ENCODE measurements around the gene SAV1.

The SAV1 gene

DNA sequence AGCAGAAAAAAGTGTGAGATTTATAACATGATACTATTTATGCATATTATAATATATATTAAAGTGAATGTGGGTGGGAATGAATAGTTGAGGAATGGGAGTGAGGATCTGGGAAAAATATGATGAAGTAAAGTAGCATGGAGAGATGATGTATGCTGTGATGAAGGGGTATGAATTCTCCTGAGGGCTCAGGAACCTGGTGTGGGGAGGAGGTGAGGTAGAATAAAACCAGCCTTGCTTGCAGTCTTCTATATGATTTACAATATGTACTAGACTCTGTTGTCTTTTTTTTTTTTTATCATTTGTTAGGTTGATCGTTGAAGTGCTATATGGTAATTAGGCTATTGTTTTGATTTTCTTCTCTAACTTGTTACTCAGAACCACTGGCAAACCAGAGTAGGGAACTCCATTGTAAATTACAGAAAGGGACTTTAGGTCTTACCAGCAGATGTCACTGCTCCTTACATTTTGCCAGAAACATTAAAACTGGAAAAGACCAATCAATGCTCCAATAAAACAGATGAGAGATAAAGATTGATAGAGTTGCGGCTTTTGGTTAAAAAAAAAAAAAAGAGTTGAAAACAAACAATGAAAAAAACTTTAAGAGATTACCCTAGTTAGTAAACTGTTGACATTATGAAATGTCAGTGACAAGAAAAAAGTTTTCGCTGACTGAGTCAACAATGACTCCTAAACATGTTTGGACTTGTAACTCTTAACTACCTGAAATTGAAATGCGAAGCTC is 68.2 kb downstream of the SAV1 start:
- Histone ChIP-seq H3K9me3 (ENCODE audit: insufficient read depth, low read length) (no peaks in the 10 kb centered on the region), H3K36me3 (ENCODE audit: insufficient read depth, insufficient read length, low read length) (no peaks in the 10 kb centered on the region), H3K9ac (ENCODE audit: insufficient read length, low read depth) (no peak overlapping the region), H3K4me3 (ENCODE audit: insufficient read length, low read depth) (no peak overlapping the region), H3K27me3 (ENCODE audit: insufficient read depth, insufficient read length) (no peaks in the 10 kb centered on the region), H3K4me1 (ENCODE audit: insufficient read depth, insufficient read length) (no peaks in the 10 kb centered on the region)
- no peak for DNase-seq (ENCODE audit: low read depth, low spot score)
- TF ChIP-seq ZNF274 (IDR thresholded peaks at IDR 0.05; ENCODE audit: low read depth, low read length) (no peak), SUZ12 (IDR thresholded peaks at IDR 0.05; ENCODE audit: extremely low read depth, insufficient read depth, insufficient read length) (no peak), YY1 (IDR thresholded peaks at IDR 0.05; ENCODE audit: insufficient read depth, insufficient read length) (no peak)

DNA sequence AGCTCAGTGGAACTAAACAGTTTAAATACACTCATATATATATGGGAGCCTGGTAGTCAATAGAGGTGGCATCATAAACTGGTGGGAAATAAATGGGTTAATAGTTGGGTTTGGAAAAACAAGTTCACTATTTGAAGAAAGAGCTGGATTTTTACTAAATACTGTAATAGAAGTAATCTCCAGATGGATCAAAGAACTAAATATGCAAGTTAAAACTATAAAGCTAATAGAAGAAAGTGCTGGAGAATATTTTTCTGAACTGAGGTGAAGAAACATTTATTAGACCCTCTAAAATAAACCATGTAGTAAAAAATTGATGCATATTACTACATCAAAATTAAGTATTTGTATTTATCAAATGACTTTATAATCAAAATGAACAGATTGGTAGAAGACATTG is 69.3 kb downstream of the SAV1 start:
- no peaks in the 10 kb centered on the region for H3K9me3 ChIP-seq (ENCODE audit: insufficient read depth, low read length)
- TF ChIP-seq ZNF274 (IDR thresholded peaks at IDR 0.05; ENCODE audit: low read depth, low read length) (no peak), SUZ12 (IDR thresholded peaks at IDR 0.05; ENCODE audit: extremely low read depth, insufficient read depth, insufficient read length) (no peak), YY1 (IDR thresholded peaks at IDR 0.05; ENCODE audit: insufficient read depth, insufficient read length) (no peak)
- H3K4me1 ChIP-seq (ENCODE audit: insufficient read depth, insufficient read length): no peaks in the 10 kb centered on the region
- no peak for DNase-seq (ENCODE audit: low read depth, low spot score)
- H3K27me3 ChIP-seq (ENCODE audit: insufficient read depth, insufficient read length): no peaks in the 10 kb centered on the region
- no peak overlapping the region for H3K9ac ChIP-seq (ENCODE audit: insufficient read length, low read depth)
- H3K4me3 ChIP-seq (ENCODE audit: insufficient read length, low read depth): no peak overlapping the region
- no peaks in the 10 kb centered on the region for H3K36me3 ChIP-seq (ENCODE audit: insufficient read depth, insufficient read length, low read length)

- Histone ChIP-seq H3K27me3 (ENCODE audit: insufficient read depth, insufficient read length) (no peaks in the 10 kb centered on the region), H3K9me3 (ENCODE audit: insufficient read depth, low read length) (no peaks in the 10 kb centered on the region), H3K4me1 (ENCODE audit: insufficient read depth, insufficient read length) (no peaks in the 10 kb centered on the region), H3K4me3 (ENCODE audit: insufficient read length, low read depth) (no peak overlapping the region), H3K36me3 (ENCODE audit: insufficient read depth, insufficient read length, low read length) (no peaks in the 10 kb centered on the region), H3K9ac (ENCODE audit: insufficient read length, low read depth) (no peak overlapping the region)
- no peak for DNase-seq (ENCODE audit: low read depth, low spot score)
- TF ChIP-seq YY1 (IDR thresholded peaks at IDR 0.05; ENCODE audit: insufficient read depth, insufficient read length): no peak
- TF ChIP-seq SUZ12 (IDR thresholded peaks at IDR 0.05; ENCODE audit: extremely low read depth, insufficient read depth, insufficient read length): no peak
- no peak for TF ChIP-seq ZNF274 (IDR thresholded peaks at IDR 0.05; ENCODE audit: low read depth, low read length)
Observed at GRCh38 chr14:50594577-50595316, 73.4 kb downstream of the SAV1 start.

DNA sequence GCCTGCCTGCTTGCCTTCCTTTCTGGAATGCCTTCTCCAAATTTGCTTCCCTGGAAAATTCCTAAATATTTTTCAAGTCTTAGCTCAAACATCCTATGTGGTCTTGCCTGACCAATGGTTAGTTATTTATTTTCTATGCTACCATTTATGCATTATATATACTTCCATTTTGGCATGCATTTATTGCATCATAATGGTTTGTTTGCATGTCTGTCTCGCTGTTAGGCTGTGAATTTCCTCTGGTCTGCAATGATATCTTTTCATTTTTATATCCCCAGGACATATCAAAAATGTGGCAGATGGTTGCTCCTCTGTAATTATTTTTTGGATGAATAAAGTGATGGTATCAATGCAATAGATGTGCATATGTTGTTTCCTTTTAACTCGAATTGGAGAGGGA is 77.6 kb downstream of the SAV1 start:
- Histone ChIP-seq H3K27me3 (ENCODE audit: insufficient read depth, insufficient read length) (no peaks in the 10 kb centered on the region), H3K4me1 (ENCODE audit: insufficient read depth, insufficient read length) (no peaks in the 10 kb centered on the region), H3K9me3 (ENCODE audit: insufficient read depth, low read length) (no peaks in the 10 kb centered on the region), H3K9ac (ENCODE audit: insufficient read length, low read depth) (no peak overlapping the region), H3K4me3 (ENCODE audit: insufficient read length, low read depth) (no peak overlapping the region), H3K36me3 (ENCODE audit: insufficient read depth, insufficient read length, low read length) (no peaks in the 10 kb centered on the region)
- no peak for DNase-seq (ENCODE audit: low read depth, low spot score)
- TF ChIP-seq YY1 (IDR thresholded peaks at IDR 0.05; ENCODE audit: insufficient read depth, insufficient read length) (no peak), ZNF274 (IDR thresholded peaks at IDR 0.05; ENCODE audit: low read depth, low read length) (no peak), SUZ12 (IDR thresholded peaks at IDR 0.05; ENCODE audit: extremely low read depth, insufficient read depth, insufficient read length) (no peak)
